Measurements from ENCODE around the gene CACNA1C.

DNA sequence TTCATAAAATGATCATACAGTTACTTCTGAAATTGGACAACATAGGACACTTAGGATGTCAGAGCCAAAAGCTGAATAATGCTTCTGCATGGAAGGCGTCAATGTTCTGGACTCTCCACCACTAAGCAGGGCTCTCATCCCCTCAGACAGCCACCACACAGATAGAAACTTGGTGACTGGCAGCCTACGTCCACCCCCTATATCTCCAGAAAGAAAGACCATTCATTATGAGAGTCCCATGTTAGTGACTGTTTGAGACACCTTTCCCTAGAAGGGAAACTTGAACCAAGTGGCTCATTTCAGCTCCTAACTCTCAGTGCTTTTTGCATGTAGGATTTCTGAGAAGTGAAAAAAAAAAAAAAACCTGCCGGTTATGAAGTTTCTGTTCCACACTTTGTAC is 491.0 kb downstream of the CACNA1C start:
- TF ChIP-seq GATA3 (IDR thresholded peaks at IDR 0.05; ENCODE audit: low read depth, low read length) (no peak), GATA2 (IDR thresholded peaks at IDR 0.05; ENCODE audit: low read depth, low read length) (no peak)
